GM18508 (cell line): Measurements from ENCODE around the gene TMEM266.

Source experiments
- ATAC-seq: cut with Tn5 transposase; IDR thresholded peaks from one replicate; pipeline ENCODE4 v1.9.1; 2021; ENCODE audit warnings: moderate number of reproducible peaks; ENCODE audit not compliant: insufficient read depth, unreplicated experiment

Gene TMEM266

DNA sequence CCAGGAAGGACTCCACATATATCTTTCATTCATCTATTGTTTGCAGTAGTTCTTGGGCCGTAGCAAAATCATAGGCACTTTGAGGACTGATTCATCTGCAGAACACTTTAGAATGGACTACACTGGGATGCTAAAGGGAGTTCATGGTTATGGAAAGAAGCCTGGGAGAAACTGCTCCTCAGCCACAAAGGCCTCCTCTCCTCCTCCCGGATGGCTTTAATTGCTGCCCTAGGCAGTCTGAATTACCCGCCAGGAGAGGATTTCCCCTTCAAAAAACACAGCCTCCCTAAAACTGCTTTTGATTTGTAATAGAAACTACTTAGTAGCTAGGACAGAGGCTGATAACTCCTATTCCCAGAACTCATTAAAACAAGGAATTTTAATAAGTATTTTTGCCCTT is 4.6 kb downstream of the TMEM266 start:
- no peak for ATAC-seq

- no peak for ATAC-seq
These were observed 5.5 kb downstream of the TMEM266 start for GRCh38 chr15:76065245-76065644.

DNA sequence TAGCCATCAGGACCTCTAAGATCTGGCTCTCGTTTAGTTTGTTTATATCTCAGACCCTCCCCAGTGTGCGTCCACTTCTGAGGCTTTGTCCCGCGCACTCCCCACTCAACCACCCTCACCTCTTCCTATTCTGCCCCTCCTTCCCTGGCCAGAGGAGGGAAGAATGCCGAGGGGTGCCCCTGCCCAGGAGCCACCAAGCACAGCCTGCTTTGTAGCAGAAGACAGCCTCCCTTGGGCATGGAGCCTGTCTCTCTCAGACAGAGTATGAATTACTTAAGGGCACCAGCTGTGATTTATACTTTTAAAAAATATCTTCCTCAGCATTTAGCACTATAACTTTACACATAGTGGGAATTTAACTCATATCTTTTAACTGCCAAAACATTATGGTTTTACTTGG is 6.0 kb downstream of the TMEM266 start:
- no peak for ATAC-seq

- ATAC-seq, result no peak
These were observed 10.4 kb downstream of the TMEM266 start for GRCh38 chr15:76070192-76070591.

DNA sequence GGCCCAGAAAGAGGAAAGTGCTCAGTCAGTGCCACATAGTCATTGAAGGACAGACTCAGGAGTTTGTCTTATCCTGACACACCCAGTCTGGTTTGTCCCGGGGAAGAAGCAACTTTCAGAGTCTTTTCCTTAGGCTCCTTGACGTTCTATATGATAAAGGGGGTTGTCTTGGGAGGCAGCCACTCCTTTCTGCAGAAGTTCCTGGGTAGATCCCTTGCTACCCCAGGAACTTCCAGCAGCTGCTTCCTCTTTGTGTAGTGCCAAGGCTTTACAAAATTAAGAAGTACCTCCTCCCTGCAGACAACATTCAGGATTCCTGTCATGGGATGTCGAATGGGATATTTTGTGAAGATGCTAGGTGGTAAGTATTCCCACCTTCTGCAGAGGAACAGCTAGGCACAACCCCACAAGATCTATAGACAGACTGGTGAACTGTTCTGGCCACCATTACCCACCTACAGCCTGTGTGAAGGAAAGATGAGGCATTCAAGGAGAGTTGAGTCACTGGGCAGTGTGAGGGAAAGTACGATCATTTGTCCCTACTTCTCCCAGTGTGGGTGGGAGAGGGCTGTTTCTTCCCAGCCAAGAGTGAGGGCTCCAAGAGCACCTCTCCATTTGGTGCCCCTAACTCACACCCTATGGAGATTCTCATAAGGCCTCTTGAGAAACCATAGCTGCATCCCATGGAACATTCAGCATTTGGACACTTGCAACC is 11.3 kb downstream of the TMEM266 start:
- no peak for ATAC-seq

DNA sequence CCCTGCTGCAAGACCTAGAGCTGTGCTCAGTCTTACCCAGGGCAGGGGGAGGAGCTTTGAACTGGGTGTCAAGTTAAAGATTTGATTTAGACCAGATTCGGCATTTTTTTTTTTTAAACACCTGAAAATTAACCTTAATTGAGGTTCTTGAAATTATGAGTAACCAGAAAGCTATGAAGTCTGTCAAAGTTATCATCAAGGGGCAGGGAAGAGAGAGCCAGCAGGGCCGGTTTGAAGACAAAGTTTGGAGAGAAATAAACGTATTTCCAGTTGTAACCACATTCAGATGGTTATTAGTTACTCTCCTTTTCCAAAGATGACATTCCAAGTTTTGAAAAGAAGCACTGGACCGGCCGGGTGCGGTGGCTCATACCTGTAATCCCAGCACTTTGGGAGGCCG is 12.0 kb downstream of the TMEM266 start:
- ATAC-seq, result no peak

DNA sequence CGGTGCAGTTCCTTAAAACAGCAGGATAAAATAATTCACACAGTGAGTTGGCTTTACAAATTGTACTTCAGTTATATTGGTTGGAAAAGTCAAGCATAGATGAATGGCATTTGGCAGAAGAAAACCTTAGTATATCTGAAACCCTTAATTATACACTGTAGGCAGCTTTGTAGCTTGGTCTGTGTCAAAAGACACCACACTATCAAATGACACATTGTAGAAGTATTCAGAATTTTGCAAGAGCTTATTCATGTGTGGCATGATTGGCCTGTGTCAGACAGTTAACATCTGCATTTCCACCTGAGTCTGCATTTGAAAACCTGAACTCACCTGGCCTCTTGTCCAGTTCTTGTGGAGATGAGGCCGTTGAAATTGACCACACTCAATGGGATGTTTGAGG is 13.8 kb downstream of the TMEM266 start:
- no peak for ATAC-seq

DNA sequence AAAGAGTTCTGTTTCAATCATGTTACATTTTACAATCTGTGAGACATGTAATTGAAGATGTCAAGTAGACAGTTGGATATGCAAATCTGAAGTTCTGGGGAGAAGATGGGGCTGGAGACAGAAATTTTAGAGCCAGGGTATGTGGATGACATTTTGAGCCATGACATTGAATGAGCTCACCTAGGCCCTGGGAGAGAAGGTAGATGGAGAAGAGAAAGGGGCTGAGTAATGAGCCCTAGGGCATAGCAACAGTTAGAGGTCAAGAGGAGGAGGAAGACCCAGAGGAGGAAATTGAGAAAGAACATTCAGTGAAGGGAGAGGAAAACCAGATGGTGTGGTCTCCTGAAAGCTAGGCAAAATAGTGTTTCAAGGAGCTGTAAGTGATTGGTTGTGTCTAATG is 15.3 kb downstream of the TMEM266 start:
- ATAC-seq, result no peak

GRCh38 chr15:76078285-76078877 is 18.6 kb downstream of the TMEM266 start:
- ATAC-seq, result no peak

GRCh38 chr15:76084256-76084655 is 24.5 kb downstream of the TMEM266 start:
- ATAC-seq, result no peak

- ATAC-seq, result no peak
These were observed 38.9 kb downstream of the TMEM266 start for GRCh38 chr15:76098685-76099084.

DNA sequence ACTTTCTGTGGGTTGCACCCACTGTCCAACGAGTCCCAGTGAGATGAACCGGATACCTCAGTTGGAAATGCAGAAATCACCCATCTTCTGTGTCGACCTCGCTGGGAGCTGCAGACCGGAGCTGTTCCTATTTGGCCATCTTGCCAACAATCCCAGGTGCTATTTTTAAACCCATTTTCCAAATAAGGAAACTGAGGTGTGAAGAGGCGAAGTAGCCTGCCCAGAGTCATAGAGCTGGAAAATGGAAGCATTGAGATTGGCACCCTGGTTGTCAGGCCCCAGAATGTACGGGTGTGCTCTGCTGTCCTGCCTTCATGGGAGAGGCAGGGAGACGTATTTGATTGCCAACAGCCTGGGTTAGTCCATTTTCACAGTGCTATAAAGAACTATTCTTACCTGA is 39.6 kb downstream of the TMEM266 start:
- ATAC-seq, result no peak

GRCh38 chr15:76100361-76100760 is 40.6 kb downstream of the TMEM266 start:
- no peak for ATAC-seq

DNA sequence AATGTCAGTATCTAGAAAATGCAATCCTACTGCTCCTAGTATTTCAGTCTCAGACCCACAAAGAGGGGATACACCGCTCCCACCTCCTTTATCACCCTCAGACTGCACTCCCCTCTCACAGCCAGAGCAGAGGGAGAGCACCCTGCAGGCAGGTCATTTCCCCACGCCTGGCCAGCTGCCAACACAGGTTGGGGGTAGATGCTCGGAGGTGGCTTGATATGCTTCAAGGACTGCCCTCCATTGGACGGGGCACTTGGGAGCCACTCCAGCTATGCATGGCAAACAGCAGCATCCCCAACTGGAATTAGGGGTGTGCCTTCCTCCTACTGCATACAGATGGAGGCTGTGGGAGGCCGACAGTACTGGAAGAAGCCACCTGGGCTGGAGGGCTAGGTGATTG is 41.9 kb downstream of the TMEM266 start:
- ATAC-seq, result no peak

DNA sequence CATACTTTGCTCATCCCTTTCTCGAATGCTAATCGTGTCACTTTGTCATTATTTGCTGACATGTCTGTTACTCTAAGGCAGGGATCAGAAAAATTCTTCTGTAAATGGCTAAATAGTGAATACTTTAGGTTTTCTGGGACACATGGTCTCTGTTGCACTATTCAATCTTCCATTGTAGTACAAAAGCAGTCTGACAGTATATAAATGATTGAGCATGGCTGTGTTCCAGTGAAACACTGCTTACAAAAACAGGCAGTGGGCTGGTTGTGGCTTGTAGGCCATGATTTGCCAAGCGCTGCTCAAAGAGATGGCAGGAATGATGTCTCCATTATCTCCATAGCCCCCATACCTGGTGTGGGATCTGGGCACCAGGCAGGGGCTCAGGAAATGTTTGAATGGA is 45.6 kb downstream of the TMEM266 start:
- no peak for ATAC-seq

DNA sequence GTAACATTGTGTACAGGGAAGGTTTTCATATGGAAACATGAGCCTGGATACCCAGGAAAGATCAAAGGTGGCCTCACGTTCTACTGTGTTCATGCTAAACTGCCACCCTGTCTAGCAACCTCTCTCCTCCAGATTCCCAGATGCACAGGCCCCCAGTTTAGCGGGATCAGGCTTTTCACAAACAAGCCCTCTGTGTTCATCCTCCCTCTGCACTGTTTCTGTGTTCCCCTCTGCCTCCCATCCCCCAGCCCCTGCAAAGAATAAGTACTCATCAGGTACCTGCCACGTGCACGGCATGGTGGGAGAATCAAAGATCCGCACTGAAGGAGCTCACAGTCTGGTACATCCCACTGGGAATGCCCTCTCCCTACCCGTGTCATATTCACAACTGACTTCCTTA is 46.1 kb downstream of the TMEM266 start:
- no peak for ATAC-seq

- no peak for ATAC-seq
These were observed 47.4 kb downstream of the TMEM266 start for GRCh38 chr15:76107169-76107568.

GRCh38 chr15:76108021-76108723 is 48.4 kb downstream of the TMEM266 start:
- no peak for ATAC-seq

DNA sequence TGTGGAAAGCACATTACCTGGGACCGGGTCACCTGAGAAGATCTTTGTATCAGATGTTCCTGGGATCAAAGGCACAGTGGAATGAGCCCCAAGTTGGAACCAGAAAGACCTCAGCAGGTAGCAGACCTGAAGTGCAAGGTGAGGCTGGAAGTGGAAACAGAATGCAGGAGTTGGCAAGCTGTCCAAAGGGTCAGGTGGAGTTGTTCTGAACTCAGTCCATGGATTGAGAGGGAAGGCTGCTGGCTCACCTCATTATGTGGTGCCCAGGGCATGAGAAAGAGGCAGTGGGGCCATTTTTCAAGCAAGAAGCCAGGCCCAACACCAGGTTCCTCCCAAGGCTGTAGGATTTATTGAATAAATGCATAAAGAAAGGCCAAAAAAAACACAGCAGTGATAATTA is 49.3 kb downstream of the TMEM266 start:
- ATAC-seq, result no peak

DNA sequence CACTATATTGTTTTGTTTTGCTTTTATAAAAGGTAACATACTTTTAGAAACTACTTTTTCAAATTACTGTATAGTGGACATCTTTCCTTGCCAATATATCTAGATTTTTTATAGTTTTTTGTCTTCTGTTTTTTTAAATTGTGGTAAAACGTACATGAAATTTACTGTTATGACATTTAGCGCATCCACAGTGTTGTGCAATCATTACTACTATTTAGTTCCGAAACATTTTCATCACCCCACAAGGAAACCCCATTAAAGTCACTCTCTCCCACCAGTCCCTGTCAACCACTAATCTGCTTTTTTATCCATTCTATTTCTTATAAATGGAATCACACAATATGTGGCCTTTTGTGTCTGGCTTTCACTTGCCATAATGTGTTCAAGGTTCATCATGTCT is 54.8 kb downstream of the TMEM266 start:
- ATAC-seq, result no peak

- no peak for ATAC-seq
These were observed 56.5 kb downstream of the TMEM266 start for GRCh38 chr15:76116138-76116885.
